ENCODE data around the gene RERG. TPM values are rescaled to one million over a fixed set of nuclear protein-coding genes. Genes with fewer than 3 reads are reported as not detected.

RERG gene
- total RNA-seq, 1 experiment from 2014 or later = not detected

- in situ Hi-C loops (cut with HindIII; ENCODE audit: low sequenced_read_pairs) = no loop called here
- no peak for DNase-seq (ENCODE audit: low spot score)
Observed at GRCh38 chr12:15196221-15196620, 25.0 kb downstream of the RERG start.

- peak; percentile 13 for DNase-seq (ENCODE audit: low spot score)
- in situ Hi-C loops (cut with HindIII; ENCODE audit: low sequenced_read_pairs) = no loop called here
Observed at GRCh38 chr12:15194456-15195368, 26.5 kb downstream of the RERG start.

- in situ Hi-C loops (cut with HindIII; ENCODE audit: low sequenced_read_pairs) = no loop called here
Observed at GRCh38 chr12:15193946-15194345, 27.3 kb downstream of the RERG start.

GRCh38 chr12:15192720-15193119 is 28.5 kb downstream of the RERG start:
- in situ Hi-C loops (cut with HindIII; ENCODE audit: low sequenced_read_pairs) = no loop called here
- no peak for DNase-seq (ENCODE audit: low spot score)

More at GRCh38 chr12:15193946-15194345, 27.3 kb downstream of the RERG start:
- no peak for DNase-seq (ENCODE audit: low spot score)

- in situ Hi-C loops (cut with HindIII; ENCODE audit: low sequenced_read_pairs) = no loop called here
- DNase-seq (ENCODE audit: low spot score) = no peak
Observed at GRCh38 chr12:15188127-15188526, 33.1 kb downstream of the RERG start.

GRCh38 chr12:15186597-15186996 is 34.6 kb downstream of the RERG start:
- in situ Hi-C loops (cut with HindIII; ENCODE audit: low sequenced_read_pairs) = no loop called here
- DNase-seq (ENCODE audit: low spot score) = no peak

- in situ Hi-C loops (cut with HindIII; ENCODE audit: low sequenced_read_pairs) = no loop called here
- DNase-seq (ENCODE audit: low spot score) = no peak
Observed at GRCh38 chr12:15184484-15184883, 36.7 kb downstream of the RERG start.

- in situ Hi-C loops (cut with HindIII; ENCODE audit: low sequenced_read_pairs) = no loop called here
Observed at GRCh38 chr12:15183821-15184220, 37.4 kb downstream of the RERG start.

GRCh38 chr12:15181017-15181683 is 40.1 kb downstream of the RERG start:
- in situ Hi-C loops (cut with HindIII; ENCODE audit: low sequenced_read_pairs) = no loop called here
- no peak for DNase-seq (ENCODE audit: low spot score)

More at GRCh38 chr12:15183821-15184220, 37.4 kb downstream of the RERG start:
- no peak for DNase-seq (ENCODE audit: low spot score)

GRCh38 chr12:15180325-15180724 is 40.9 kb downstream of the RERG start:
- no peak for DNase-seq (ENCODE audit: low spot score)
- in situ Hi-C loops (cut with HindIII; ENCODE audit: low sequenced_read_pairs) = no loop called here

GRCh38 chr12:15179672-15180071 is 41.5 kb downstream of the RERG start:
- in situ Hi-C loops (cut with HindIII; ENCODE audit: low sequenced_read_pairs) = no loop called here
- DNase-seq (ENCODE audit: low spot score) = no peak

- in situ Hi-C loops (cut with HindIII; ENCODE audit: low sequenced_read_pairs) = no loop called here
- no peak for DNase-seq (ENCODE audit: low spot score)
Observed at GRCh38 chr12:15173142-15173541, 48.1 kb downstream of the RERG start.

- DNase-seq (ENCODE audit: low spot score) = no peak
Observed at GRCh38 chr12:15172060-15172822, 49.0 kb downstream of the RERG start.

GRCh38 chr12:15171012-15171655 is 50.1 kb downstream of the RERG start:
- in situ Hi-C loops (cut with HindIII; ENCODE audit: low sequenced_read_pairs) = no loop called here
- no peak for DNase-seq (ENCODE audit: low spot score)

More at GRCh38 chr12:15172060-15172822, 49.0 kb downstream of the RERG start:
- in situ Hi-C loops (cut with HindIII; ENCODE audit: low sequenced_read_pairs) = no loop called here

- in situ Hi-C loops (cut with HindIII; ENCODE audit: low sequenced_read_pairs) = no loop called here
- DNase-seq (ENCODE audit: low spot score) = no peak
Observed at GRCh38 chr12:15168026-15168678, 53.1 kb downstream of the RERG start.

- in situ Hi-C loops (cut with HindIII; ENCODE audit: low sequenced_read_pairs) = no loop called here
- DNase-seq (ENCODE audit: low spot score) = no peak
Observed at GRCh38 chr12:15165012-15165659, 56.1 kb downstream of the RERG start.

- no peak for DNase-seq (ENCODE audit: low spot score)
- in situ Hi-C loops (cut with HindIII; ENCODE audit: low sequenced_read_pairs) = no loop called here
Observed at GRCh38 chr12:15163030-15163976, 57.9 kb downstream of the RERG start.

Data from G401 (cell line).